Mucosa of stomach (tissue), 1 donor: ENCODE measurements around the gene LRRC4C.

Experiments
- H3K27me3 ChIP-seq: one replicate; pipeline ENCODE4 v1.7.0; 2013; ENCODE audit warnings: mild to moderate bottlenecking, low read length; ENCODE audit not compliant: control insufficient read depth, insufficient read depth
- H3K36me3 ChIP-seq: one replicate; pipeline ENCODE4 v1.7.0; 2013; ENCODE audit warnings: low read length; ENCODE audit not compliant: control insufficient read depth, insufficient read depth
- H3K4me1 ChIP-seq: one replicate; pipeline ENCODE4 v1.7.0; 2013; ENCODE audit warnings: mild to moderate bottlenecking, low read length; ENCODE audit not compliant: control insufficient read depth, insufficient read depth
- H3K4me3 ChIP-seq: one replicate; pipeline ENCODE4 v1.7.0; 2013; ENCODE audit warnings: low read length
- H3K9ac ChIP-seq: one replicate; pipeline ENCODE4 v1.7.0; 2013; ENCODE audit warnings: mild to moderate bottlenecking, low read length, moderate library complexity
- H3K9me3 ChIP-seq: one replicate; pipeline ENCODE4 v1.7.0; 2013; ENCODE audit warnings: mild to moderate bottlenecking, low read length, moderate library complexity; ENCODE audit not compliant: control insufficient read depth
- donor health status: Pancreatic carcinoma.

LRRC4C gene

DNA sequence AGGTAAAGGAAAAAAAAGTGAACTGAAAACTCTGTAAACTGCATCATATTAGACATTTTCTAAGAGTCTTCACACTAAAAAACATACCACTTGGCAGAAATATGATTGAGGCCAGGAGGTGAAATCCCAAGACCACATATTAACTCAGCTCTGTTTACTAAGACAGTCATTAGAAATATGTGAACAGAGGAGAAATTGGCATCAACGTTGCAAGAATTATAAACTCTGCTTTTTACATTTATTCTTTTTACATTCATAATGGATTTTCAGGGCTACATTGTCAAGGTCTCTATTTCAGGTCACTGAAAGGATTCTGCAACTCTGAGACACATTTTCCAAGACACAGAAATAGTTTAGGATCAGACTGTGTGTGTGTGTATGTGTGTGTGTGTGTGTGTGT lies 1364.0 kb downstream of the LRRC4C start:
- Histone ChIP-seq H3K9ac (no peak overlapping the region), H3K36me3 (no peaks in the 10 kb centered on the region), H3K9me3 (no peaks in the 10 kb centered on the region), H3K27me3 (no peaks in the 10 kb centered on the region), H3K4me3 (no peak overlapping the region), H3K4me1 (no peaks in the 10 kb centered on the region)

DNA sequence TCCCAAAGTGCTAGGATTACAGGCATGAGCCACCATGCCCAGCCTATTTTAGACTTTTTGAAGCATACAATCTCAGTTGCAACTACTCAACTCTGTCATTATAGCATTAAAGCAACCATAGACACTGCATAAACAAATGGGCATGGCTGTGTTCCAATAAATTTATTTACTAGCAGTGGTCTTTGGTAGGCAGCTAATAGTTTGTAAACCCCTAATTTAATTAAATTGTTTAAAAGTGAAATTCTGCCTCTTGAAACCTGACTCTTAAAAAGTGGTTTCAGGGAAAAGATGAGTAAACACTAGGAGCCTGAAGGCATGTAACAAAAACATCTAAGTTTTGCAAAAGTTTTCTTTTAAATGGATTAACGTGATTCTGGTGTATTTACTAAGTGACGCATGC lies 1364.5 kb downstream of the LRRC4C start:
- Histone ChIP-seq H3K36me3 (no peaks in the 10 kb centered on the region), H3K4me1 (no peaks in the 10 kb centered on the region)

DNA sequence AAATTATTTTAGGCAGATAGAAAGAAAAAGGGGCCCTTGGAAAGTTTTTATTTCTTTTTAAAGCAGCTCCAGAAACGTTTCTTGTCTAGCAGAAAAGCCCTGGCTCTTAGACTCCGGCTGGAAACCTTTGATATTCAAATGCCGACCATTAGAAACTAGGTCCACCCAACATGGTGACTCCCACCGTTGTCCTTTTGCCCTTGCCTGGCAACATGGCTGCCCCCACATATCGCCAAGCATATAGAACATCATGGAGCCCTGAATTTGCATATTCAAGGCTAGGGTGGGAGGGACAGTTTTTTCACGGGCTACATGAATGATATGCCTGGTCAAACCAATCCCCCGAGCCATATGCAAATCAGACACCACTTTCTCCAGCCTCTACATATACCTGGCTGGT lies 1379.0 kb downstream of the LRRC4C start:
- no peaks in the 10 kb centered on the region for H3K27me3 ChIP-seq
- no peaks in the 10 kb centered on the region for H3K4me1 ChIP-seq
- no peaks in the 10 kb centered on the region for H3K9me3 ChIP-seq
- H3K36me3 ChIP-seq = no peaks in the 10 kb centered on the region
- H3K9ac ChIP-seq = no peak overlapping the region
- H3K4me3 ChIP-seq = no peak overlapping the region

More for the DNA sequence above, 1364.5 kb downstream of the LRRC4C start:
- Histone ChIP-seq H3K9me3 (no peaks in the 10 kb centered on the region), H3K27me3 (no peaks in the 10 kb centered on the region), H3K9ac (no peak overlapping the region), H3K4me3 (no peak overlapping the region)
